ENCODE data around the gene FOXJ3.

Gene FOXJ3

DNA sequence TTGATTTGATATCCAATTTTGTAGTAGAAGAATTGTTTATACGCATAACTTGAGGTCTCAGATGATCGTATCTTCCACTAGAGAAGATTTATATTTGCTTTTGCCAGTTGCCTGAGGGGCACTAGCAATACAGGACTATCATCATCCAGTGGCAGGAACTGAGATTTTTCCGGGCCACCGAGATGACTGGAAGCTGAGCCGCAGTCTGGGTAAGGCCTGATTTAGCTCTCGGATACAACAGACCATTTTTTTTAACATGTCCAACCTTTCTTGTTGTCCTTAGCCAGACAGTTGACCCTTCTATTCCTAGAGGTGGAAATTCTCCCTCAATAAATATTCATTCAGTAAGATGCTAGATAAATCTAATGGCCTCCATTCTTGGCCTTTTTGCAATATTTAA, 207.3 kb downstream of the FOXJ3 start:
- TF ChIP-seq, protein P1, sequence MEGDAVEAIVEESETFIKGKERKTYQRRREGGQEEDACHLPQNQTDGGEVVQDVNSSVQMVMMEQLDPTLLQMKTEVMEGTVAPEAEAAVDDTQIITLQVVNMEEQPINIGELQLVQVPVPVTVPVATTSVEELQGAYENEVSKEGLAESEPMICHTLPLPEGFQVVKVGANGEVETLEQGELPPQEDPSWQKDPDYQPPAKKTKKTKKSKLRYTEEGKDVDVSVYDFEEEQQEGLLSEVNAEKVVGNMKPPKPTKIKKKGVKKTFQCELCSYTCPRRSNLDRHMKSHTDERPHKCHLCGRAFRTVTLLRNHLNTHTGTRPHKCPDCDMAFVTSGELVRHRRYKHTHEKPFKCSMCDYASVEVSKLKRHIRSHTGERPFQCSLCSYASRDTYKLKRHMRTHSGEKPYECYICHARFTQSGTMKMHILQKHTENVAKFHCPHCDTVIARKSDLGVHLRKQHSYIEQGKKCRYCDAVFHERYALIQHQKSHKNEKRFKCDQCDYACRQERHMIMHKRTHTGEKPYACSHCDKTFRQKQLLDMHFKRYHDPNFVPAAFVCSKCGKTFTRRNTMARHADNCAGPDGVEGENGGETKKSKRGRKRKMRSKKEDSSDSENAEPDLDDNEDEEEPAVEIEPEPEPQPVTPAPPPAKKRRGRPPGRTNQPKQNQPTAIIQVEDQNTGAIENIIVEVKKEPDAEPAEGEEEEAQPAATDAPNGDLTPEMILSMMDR (IDR thresholded peaks at IDR 0.05; ENCODE audit: low read depth, low read length), result no peak
- H3K4me3 ChIP-seq (replicated peaks in 1 of 2; ENCODE audit: low read depth in 2 of 2, low read length in 2 of 2), result no peak overlapping the region
- no peak for DNase-seq (ENCODE audit: low read depth in 2 of 2)
